Stimulated activated CD4-positive, alpha-beta T cell treated with anti-CD3 and anti-CD28 coated beads, Interleukin-12 subunit alpha, Interleukin-12 subunit beta, amount 100 ng/mL, for 24 hours (primary cell): Measurements from ENCODE around the gene HIP1.
"Not testable (repeated sequence)": the region's sequence is repeated elsewhere in the genome, so short reads cannot be mapped to it uniquely, and the experiment has no call there.

Source experiments
- DNase-seq, 2 experiments: peaks; one replicate each; pipeline ENCODE4 v3.0.0-alpha.2; 2020; ENCODE audit warnings: low read depth in 2 of 2

The HIP1 gene

GRCh38 chr7:75616421-75617167 is 122.1 kb downstream of the HIP1 start:
- no peak for DNase-seq

GRCh38 chr7:75614401-75614800 is 124.3 kb downstream of the HIP1 start:
- no peak for DNase-seq

GRCh38 chr7:75613351-75613750 is 125.4 kb downstream of the HIP1 start:
- DNase-seq, result no peak

- DNase-seq, result no peak
Observed at GRCh38 chr7:75611557-75612178, 127.1 kb downstream of the HIP1 start.

GRCh38 chr7:75609416-75609815 is 129.3 kb downstream of the HIP1 start:
- DNase-seq, result not testable (repeated sequence)

- DNase-seq, result no peak
Observed at GRCh38 chr7:75608451-75609122, 130.2 kb downstream of the HIP1 start.

GRCh38 chr7:75604408-75604807 is 134.3 kb downstream of the HIP1 start:
- DNase-seq, result no peak

GRCh38 chr7:75602831-75603230 is 135.9 kb downstream of the HIP1 start:
- not testable (repeated sequence) for DNase-seq

GRCh38 chr7:75601539-75601938 is 137.2 kb downstream of the HIP1 start:
- DNase-seq, result no peak

GRCh38 chr7:75600748-75601147 is 138.0 kb downstream of the HIP1 start:
- not testable (repeated sequence) for DNase-seq

- DNase-seq, result no peak
Observed at GRCh38 chr7:75599244-75599781, 139.4 kb downstream of the HIP1 start.

GRCh38 chr7:75596727-75597614 is 141.8 kb downstream of the HIP1 start:
- no peak for DNase-seq

GRCh38 chr7:75595766-75596165 is 143.0 kb downstream of the HIP1 start:
- no peak for DNase-seq

GRCh38 chr7:75593500-75594184 is 145.1 kb downstream of the HIP1 start:
- DNase-seq, result not testable (repeated sequence)

- no peak for DNase-seq
Observed at GRCh38 chr7:75591467-75592255, 147.1 kb downstream of the HIP1 start.

GRCh38 chr7:75590373-75591005 is 148.3 kb downstream of the HIP1 start:
- no peak for DNase-seq

GRCh38 chr7:75584354-75584753 is 154.4 kb downstream of the HIP1 start:
- no peak for DNase-seq

- DNase-seq, result no peak
Observed at GRCh38 chr7:75583255-75583654, 155.5 kb downstream of the HIP1 start.

GRCh38 chr7:75579899-75580298 is 158.8 kb downstream of the HIP1 start:
- DNase-seq, result no peak

- DNase-seq, result no peak
Observed at GRCh38 chr7:75578081-75578480, 160.7 kb downstream of the HIP1 start.
